GM18951 (cell line): ENCODE data around the gene RIMS1.

Experiments
- POLR2A ChIP-seq: IDR thresholded peaks from 4 replicates; pipeline ENCODE4 v1.6.1; 2011; ENCODE audit warnings: mild to moderate bottlenecking; ENCODE audit not compliant: insufficient read length, insufficient read depth; ENCODE audit errors: extremely low read depth
- in situ Hi-C: fragments of 300-500 bp; cut with MboI; formaldehyde crosslinking; loops from one replicate; pipeline ENCODE4 v1.12.0; 2022; ENCODE audit warnings: low sequenced_read_pairs, mixed read lengths, inconsistent platforms; ENCODE audit not compliant: unreplicated experiment

The RIMS1 gene

DNA sequence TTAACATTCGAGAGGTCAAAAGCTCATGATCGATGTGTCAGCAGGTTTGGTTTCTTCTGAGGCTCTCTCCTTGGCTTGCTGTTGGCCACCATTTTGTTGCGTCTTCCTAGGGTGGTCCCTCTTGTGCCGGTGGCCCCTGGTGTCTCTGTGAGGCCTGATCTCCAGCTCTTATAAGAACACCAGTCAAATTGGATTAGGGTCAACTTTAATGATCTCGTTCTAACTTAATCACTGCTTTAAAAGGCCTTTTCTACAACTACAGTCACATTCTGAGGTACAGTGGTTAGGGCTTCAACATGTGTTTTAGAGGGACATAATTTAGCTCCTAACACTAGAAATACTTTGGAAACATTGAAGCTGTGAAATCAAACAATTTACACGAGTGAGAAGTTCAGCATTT, 494.7 kb downstream of the RIMS1 start:
- in situ Hi-C loops = no loop called here
- no peak for TF ChIP-seq POLR2A

DNA sequence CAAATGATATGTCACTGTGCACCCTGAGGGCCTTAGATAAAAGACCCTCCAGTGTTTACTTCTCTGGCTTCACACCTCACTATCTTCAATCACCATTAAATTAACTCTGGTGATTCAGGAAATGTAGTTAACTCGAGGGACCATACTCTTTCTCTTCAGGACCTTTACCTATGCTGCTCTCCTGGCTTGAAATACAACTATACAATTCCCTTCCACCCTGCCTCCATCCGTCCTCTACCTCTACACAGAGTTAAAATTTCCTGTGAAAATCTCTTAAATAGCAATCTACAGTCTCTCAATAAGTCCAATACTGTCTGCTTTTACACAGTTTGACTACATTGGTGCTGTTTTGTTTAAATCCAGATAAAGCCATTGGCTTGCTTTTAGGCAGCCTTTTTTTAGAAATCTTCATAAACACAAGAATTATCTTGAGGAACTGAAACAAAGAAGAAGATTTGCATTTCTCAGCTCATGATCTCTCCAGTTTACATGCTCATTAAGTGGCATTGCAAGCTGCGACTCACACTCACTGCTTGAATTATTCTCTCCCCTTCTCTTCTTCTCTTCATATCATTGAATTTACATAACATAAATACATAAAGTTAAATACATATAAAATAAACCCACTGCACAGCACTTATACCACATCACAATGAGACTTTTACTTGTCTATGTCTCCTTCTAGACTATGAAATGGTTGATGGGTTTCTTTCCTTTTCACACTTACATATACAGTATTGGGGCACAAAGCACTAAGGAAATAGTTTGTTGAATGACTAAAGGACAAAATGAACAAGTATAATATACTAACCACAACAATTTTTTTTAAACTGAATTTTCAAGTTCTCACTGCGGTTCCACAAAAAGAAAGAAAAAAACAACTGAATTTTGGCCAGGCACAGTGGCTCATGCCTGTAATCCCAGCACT, 496.5 kb downstream of the RIMS1 start:
- no peak for TF ChIP-seq POLR2A
- in situ Hi-C loops = no loop called here

DNA sequence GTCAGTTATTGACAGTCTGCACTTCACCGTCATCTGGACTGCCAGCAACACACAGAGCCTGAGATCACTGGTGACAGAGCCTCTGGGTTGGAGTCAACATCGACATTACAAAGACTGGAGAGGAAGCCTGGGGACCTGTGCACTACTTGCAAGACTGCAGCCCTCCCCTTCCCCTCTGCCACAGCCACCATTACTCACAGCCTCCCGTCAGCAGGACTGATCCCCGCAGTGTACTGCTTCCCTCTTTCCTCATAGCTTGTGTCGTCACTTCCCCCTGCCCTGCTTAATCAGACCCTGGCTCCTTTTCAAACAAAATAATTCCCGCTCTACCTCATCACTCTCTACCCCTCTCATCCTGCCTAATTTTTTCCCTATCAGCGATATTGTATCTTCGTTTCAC, 500.0 kb downstream of the RIMS1 start:
- TF ChIP-seq POLR2A = no peak
- in situ Hi-C loops = no loop called here

DNA sequence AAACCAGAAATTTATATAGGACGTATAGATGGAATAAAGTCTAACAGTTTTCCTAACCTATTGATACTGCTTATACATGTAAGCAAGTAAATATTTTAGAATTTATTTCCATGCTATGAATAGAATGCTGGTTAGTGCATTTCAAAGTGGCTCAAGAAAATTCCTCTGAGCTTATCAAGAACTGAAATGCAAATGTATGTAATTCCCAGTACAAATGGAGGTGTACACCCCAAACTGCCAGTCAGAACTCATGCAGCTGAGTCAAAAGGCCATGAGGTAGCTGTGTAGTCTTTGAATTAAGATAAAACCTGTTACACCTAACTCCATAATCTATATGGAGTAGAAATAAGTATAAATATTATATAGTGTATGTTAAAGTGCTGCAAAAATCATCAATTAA, 503.3 kb downstream of the RIMS1 start:
- in situ Hi-C loops = no loop called here
- no peak for TF ChIP-seq POLR2A

GRCh38 chr6:72390548-72390947, 504.2 kb downstream of the RIMS1 start:
- no peak for TF ChIP-seq POLR2A
- in situ Hi-C loops = no loop called here

DNA sequence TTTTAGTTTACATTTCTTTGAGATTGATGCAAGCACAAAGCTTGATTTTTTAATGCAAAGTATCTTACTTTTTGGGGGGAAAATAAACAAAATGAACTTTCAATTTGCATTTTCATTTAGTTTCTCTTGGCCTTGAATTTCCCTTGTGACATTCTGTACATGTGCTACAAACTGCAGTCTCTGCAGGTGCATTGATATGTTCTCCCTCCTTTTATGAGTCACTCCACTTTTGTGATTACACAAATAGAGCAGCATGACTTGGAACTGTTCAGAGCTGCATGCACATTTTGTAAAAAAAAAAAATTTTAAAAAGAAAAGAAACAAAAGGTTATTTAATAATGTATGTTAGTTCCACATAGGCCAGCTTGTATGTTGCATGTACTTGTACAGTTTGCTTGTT, 515.5 kb downstream of the RIMS1 start:
- TF ChIP-seq POLR2A = no peak
- in situ Hi-C loops = loop anchor here (25.0 kb wide), 1 partner anchor 185 kb away; no protein-coding TSS in a partner anchor

DNA sequence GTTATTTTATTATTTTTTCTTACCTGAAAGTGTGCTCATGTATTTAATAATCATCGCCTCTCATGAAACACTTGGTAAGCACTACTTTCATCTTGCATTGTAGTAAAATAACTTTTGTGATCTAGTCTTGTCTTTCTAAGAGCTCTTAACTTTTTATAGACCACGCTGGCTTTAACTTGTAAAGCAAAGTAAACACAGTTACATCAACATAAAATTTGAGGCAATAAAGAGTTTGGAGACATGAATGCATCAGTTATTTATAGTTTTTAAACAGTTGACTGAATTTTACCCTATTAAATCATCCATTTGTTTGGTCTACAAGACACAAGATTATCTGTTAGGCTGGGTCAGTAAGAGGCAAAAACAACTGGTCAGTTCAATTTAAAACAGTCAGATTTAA, 517.1 kb downstream of the RIMS1 start:
- in situ Hi-C loops = loop anchor here (25.0 kb wide), 1 partner anchor 184 kb away; no protein-coding TSS in a partner anchor
- TF ChIP-seq POLR2A = no peak

DNA sequence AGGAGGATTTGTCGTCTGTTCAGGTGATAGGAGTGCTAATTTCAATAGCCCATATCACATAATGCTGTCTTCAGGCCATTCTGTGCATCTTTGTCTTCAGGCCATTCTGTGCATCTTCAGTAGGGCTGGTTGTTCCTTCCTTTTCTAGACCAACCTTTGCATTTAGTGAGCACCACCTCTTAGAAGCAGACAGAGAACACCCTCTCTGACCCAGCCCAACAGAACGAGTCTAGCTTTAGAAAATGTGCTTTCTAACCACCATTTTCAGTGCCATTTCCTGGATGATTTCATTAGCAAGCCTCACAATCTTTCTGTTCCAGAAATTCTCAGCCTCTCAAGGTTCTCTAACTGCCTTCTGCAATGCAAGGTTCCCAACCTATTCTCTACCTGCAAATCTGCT, 520.2 kb downstream of the RIMS1 start:
- TF ChIP-seq POLR2A = no peak
- in situ Hi-C loops = loop anchor here (25.0 kb wide), 1 partner anchor 181 kb away; no protein-coding TSS in a partner anchor

GRCh38 chr6:72410769-72411168, 524.4 kb downstream of the RIMS1 start:
- in situ Hi-C loops = loop anchor here (10.0 to 25.0 kb wide), 3 partner anchors 177 to 914 kb away; no protein-coding TSS in a partner anchor
- TF ChIP-seq POLR2A = no peak

DNA sequence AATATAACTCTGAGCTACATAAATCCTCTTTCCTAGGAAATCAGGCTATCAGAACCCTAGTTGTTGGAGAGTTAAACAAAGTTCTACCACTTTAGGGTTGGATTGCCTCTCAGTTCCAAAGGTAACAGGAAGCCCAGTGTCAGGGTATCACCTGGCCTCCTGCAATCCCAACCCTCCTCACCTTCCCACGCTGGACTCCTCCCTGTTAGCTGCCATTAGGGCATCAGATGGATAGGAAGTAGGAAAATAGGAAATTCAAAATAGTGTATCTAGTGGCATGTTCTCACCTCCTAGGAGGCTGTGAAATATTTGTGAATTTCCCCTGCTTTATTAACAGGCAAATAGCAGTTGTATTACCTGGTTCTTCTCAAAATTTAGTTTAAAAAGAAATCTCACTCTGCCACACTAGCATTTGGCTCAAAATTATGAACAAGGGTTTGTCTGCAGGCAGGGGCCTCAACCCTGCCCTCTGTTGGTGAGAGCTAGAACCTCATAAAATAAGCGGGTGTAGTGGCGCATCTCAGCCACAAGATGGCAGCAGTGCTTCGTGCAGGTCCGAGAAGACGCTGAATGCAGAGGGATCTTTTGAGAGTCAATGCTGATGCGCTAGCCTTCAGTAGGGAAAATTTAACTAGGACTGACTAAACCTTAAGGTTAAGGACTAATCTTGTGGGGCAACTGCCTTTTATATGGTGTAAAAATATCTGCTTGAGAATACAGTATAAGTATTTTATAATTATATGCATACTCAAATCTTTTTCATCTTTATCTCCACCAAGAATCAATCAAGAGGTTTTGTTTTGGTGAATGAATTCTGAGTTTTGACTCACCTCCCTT, 525.7 kb downstream of the RIMS1 start:
- no peak for TF ChIP-seq POLR2A
- in situ Hi-C loops = loop anchor here (10.0 to 25.0 kb wide), 3 partner anchors 175 to 913 kb away; no protein-coding TSS in a partner anchor

DNA sequence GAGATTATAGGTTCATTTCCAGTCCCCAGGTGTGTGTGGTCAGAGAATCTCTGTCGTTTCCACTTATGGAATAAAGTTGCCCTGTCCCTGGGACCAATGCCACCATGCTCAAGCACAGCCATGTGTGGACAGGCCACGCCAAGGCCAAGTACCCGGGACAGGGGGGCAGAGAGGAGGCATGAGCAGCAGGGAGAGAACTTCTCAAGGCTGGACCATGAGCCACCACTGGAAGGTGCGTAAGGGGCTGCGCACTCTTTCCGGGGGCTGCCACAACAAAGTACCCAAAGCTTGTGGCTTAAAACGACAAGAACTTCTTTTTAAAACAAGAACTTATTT, 526.3 kb downstream of the RIMS1 start:
- in situ Hi-C loops = loop anchor here (10.0 to 25.0 kb wide), 3 partner anchors 175 to 912 kb away; no protein-coding TSS in a partner anchor
- no peak for TF ChIP-seq POLR2A

DNA sequence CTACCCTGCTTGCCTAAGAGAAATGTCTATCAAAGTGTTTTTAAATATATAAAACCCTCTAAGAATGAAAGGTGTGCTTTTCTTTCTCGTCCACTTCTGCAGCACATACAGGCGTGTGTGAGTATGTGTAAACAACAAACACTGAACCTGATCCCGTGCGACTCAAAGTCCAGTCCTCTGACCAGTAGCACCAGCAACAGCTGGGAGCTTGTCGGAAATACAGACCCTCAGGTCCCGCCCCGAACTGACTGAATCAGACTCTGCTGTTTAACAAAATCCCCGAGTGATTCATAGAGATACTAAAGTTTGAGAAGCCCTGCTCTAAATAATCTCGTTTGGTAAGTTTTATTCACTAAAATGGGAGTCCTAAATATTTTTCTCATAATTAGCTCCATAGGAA, 527.5 kb downstream of the RIMS1 start:
- in situ Hi-C loops = loop anchor here (10.0 to 25.0 kb wide), 3 partner anchors 173 to 911 kb away; no protein-coding TSS in a partner anchor
- TF ChIP-seq POLR2A = no peak

- no peak for TF ChIP-seq POLR2A
- in situ Hi-C loops = loop anchor here (10.0 to 25.0 kb wide), 3 partner anchors 173 to 910 kb away; no protein-coding TSS in a partner anchor
Measured at GRCh38 chr6:72414657-72415056, 528.3 kb downstream of the RIMS1 start.
